Suprapubic skin (tissue), 4 donors: ENCODE data around the gene SUMF1.

ENCODE experiments used
- EP300 ChIP-seq: sonication (generic); formaldehyde crosslinking; IDR thresholded peaks from one replicate; pipeline ENCODE4 v1.6.1; 2017; ENCODE audit warnings: antibody characterized with exemption
- POLR2A ChIP-seq, 2 donors: fragments of 450-650 bp; IDR thresholded peaks; one replicate each; pipeline ENCODE4 v1.6.1; 2017; ENCODE audit warnings: antibody characterized with exemption in 2 of 2, mild to moderate bottlenecking in 2 of 2, moderate library complexity in 2 of 2
- POLR2AphosphoS5 ChIP-seq, 3 donors: sonication (generic); formaldehyde crosslinking; IDR thresholded peaks; one replicate each; pipeline ENCODE4 v1.6.1; 2017; ENCODE audit warnings: antibody characterized with exemption in 3 of 3
- TF ChIP-seq, protein P1 (sequence below), 2 donors: fragments of 200-600 bp in 1 of 2; fragments of 450-650 bp in 1 of 2; sonication (generic) in 1 of 2; IDR thresholded peaks; one replicate each; pipeline ENCODE4 v1.5.1; 2016 to 2019; ENCODE audit warnings: antibody characterized with exemption in 2 of 2, mild to moderate bottlenecking in 1 of 2, moderate library complexity in 1 of 2

DNA sequence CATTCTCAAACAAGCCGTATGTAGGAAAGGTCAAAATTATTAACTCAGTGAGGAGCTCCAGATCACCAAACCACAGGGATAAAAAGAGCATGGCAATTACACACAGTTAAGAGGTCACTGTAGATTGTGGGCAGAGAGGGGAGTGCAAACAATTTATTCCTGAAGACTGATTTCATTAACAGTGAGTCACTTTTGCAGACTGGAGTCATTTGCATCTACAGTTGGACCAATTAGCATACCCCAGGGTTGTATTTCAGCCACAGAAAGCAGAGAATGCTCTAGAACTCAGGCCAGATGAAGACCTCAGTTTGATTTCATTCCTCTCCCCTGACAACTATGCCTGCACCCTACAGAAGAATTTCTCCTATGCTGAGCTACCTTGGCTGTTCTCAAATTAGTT is 123.8 kb downstream of the SUMF1 start:
- no peak for TF ChIP-seq POLR2AphosphoS5 (IDR thresholded peaks at IDR 0.05)
- TF ChIP-seq, protein P1, sequence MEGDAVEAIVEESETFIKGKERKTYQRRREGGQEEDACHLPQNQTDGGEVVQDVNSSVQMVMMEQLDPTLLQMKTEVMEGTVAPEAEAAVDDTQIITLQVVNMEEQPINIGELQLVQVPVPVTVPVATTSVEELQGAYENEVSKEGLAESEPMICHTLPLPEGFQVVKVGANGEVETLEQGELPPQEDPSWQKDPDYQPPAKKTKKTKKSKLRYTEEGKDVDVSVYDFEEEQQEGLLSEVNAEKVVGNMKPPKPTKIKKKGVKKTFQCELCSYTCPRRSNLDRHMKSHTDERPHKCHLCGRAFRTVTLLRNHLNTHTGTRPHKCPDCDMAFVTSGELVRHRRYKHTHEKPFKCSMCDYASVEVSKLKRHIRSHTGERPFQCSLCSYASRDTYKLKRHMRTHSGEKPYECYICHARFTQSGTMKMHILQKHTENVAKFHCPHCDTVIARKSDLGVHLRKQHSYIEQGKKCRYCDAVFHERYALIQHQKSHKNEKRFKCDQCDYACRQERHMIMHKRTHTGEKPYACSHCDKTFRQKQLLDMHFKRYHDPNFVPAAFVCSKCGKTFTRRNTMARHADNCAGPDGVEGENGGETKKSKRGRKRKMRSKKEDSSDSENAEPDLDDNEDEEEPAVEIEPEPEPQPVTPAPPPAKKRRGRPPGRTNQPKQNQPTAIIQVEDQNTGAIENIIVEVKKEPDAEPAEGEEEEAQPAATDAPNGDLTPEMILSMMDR (IDR thresholded peaks at IDR 0.05): no peak
- TF ChIP-seq POLR2A (IDR thresholded peaks at IDR 0.05): no peak
- TF ChIP-seq EP300: no peak
